HG03520 (cell line): ENCODE results near the gene PHLDA3.

Experiments
- ATAC-seq: cut with Tn5 transposase; IDR thresholded peaks from one replicate; pipeline ENCODE4 v1.9.1; 2021; ENCODE audit warnings: mild to moderate bottlenecking, moderate library complexity; ENCODE audit not compliant: unreplicated experiment

PHLDA3 gene

DNA sequence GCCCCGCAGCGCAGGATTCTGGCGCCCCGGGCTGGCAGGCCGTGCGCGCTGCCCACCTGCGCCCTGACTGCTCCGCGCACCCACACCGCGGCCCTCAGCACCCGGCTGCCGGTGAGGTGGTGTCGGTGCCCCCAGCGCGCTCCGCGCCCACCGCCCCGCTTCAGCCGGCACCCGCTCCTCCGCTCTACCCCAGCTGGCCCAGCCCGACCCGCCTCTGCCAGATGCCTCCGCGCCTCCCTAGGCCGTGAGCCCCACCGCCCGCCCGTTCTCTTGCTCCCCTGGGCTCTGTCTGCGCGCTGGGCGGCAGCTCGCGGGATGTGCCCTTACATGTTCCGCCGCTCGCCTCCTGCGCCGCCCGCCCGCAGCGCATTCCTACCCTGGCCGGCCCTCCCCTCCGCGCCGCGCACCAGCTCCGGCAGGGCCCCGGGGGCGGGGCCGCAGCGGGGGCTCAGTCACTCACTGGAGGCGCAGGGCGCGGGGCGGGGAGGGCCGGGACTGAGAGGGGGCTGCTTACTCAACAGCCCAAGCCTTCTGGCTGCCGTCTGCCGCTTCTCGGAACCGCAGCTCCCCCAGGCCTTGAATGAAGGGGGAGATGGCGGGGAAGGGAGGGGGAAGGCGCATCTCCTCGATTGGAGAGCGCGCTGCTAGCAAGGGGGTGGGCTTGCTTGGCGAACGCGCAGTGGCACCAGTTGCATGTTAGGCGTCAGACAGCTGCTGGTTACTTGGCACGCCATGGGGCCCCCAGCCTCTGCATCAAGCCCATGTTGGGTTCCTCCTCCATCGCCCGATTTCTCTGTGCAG, at the start of gene PHLDA3:
Gene PHLDA3 (minus strand): TSS at position 345 of the 801 bp plus-strand sequence. CDS start 402 bp downstream, outside the sequence.
- ATAC-seq, result peak; percentile 68

DNA sequence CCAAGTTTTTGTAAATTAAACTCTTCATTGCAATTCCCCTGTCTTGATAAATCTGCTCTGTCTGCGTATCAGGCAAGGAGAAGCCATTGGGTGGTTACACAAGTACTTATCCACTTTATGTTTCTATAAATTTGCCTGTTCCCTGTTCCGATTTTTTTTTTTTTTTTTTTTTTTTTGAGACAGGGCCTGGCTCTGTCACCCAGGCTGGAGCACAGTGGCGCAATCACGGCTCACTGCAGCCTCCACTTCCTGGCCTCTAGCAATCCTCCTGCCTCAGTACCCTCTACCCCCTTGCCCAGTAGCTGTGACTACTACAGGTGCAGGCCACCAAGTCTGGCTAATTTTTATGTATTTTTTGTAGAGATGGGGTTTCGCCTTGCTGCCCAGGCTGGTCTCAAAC, 49.1 kb upstream of the PHLDA3 start:
- no peak for ATAC-seq

DNA sequence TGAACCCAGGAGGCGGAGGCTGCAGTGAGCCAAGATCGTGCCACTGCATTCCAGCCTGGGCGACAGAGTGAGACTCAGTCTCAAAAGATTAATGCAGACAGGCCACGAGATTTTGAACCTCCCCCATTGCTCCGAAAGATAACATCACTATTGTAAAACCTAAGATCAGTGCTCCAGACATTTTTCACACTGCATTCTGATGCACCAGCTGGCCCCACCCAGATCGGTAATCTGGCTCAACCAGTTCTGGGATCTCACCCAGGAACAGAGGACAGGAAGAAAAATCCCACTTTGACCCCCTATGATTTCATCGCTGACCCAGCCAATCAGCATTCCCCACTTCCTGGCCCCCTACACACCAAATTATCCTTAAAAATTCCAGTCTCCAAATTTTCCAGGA, 48.6 kb upstream of the PHLDA3 start:
- ATAC-seq, result no peak

DNA sequence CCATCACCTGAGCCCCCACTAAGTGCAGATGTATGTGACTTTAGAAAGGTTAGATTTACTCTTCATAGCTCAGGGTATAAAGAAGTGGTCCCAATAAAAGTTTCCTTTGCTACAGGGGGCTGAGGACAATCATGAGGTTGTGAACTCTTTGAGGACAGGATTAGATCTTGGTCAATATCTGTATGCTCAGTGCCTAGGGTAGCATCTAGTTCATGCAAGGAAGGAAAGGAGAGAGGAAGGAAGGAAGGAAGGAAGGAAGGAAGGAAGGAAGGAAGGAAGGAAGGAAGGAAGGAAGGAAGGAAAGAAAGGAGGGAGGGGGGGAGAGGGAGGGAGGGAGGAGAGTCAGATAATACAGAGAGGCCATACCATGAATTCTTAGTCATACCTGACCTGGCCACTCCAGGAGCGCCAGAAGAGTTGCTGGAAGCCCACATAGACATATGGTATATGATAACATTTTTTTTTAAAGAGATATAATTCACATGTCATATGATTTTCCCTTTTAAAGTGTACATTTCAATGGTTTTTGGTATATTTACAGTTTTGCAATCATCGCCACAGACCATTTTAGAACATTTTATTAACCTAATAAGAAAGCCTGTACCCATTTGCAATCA, 47.6 kb upstream of the PHLDA3 start:
- no peak for ATAC-seq

DNA sequence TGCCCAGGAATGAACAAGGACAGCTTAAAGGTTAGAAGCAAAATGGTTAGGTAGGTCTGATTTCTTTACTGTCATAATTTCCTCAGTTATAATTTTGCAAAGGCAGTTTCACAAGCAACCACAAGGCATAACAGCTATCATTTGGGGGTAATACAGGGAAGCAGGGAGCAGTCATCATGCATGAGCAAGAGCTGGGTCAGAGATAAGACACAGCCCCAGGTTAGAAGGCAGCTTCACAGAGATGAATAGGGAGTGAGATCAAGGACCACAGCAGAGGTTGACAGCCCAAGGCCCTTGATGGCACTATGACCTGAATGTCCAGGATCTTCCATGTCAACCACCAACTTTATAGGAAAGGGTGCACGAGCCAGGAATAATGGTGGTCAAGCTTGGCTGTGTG, 46.9 kb upstream of the PHLDA3 start:
- no peak for ATAC-seq

DNA sequence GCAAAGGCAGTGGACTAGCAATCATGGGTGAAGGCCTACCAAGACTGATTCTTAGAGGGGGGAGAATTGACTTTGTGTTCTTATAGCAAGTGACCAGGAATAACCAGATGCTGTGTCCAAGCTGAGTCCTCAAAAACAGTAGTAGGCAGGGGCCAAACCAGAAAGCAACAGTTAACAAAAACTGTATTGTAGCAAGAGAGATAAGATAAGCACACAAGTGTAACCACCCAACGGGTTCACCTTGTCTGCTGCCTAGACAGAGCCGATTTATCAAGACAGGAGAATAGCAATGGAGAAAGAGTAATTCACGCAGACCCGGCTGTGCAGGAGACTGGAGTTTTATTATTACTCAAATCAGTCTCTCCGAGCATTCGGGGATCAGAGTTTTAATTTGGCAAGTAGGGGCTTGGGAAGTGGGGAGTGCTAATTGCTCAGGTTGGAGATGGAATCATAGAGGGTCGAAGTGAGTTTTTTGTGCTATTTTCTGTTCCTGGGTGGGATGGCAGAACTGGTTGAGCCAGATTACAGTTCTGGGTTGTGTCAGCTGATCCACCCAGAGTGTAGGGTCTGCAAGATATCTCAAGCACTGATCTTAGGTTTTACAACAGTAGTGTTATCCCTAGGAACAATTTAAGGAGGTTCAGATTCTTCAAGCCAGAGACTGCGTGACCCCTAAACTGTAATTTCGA, 46.2 kb upstream of the PHLDA3 start:
- ATAC-seq, result no peak

DNA sequence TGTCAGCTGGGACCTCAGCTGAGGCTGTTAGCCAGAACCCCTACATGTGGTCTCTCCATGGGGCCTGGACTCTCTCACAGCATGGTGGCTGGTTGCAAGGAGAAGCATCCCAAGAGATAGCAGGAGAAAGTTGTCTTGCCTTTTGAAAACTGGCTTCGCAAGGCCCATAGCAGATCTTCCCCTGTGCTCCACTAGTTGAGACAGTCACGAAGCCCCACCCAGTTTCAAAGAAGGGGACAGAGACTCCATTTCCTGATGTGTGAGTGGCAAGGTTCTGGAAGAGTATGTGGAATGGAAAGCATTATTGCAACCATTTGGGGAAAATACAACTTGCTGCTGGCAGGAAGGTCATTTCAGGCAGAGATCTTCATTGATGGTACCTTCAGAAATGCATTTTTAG, 45.5 kb upstream of the PHLDA3 start:
- ATAC-seq, result no peak

DNA sequence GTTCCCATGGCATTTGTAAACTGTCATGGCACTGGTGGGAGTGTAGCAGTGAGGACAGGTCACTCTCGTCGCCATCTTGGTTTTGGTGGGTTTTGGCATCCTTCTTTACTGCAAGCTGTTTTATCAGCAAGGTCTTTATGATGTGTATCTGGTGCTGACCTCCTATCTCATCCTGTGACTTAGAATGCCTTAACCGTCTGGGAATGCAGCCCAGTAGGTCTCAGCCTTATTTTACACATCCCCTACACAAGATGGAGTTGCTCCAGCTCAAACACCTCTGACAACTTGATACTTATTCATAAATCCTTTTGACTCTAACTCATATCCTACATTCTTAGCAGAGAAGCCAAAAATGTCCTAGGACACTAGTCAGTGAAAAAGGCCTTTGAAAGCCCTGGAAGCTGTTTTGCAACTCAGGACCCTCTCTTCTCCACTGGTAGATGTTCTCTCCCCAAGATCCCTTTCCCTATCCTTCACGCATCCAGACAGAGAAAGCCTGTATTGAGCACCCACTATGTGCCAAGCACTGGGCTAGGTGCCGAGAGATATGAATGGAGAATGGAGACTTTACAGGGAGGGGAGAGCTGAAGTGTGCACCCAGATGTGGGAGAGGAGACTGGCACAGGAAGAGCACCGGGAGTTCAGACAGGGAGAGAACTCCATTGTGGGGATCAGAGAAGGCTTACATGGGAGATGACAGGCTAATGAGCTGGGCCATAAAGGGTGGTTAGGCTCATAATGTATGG, 44.7 kb upstream of the PHLDA3 start:
- no peak for ATAC-seq

DNA sequence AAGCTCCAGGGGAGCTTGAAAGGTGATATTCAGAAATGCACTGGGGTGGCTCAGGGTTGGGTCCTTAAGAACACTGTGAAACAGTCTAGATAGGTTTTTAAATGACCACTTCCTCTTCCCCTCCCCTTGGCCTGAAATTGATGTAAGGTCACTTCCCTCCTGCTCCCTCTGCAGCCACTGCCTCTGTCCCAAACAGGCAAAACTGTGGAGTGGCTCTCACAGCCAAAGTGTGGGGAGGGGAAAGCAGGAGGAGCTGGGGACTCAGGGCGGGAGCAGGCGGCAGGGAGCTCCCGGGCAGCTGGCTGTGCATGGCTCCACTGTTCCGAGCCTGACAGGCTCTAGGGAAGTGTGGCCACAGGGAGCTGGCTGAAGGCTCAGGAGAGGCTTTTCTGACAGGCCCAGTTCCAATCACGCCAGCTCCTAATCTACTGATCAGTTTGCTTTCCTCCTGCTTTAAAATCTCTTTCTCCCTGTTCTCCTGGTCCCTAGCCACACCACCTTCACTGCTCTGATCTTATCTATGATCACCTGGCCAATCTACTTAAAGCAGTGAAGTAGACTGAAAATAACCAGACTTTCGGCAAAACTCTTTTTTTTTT, 43.1 kb upstream of the PHLDA3 start:
- no peak for ATAC-seq

DNA sequence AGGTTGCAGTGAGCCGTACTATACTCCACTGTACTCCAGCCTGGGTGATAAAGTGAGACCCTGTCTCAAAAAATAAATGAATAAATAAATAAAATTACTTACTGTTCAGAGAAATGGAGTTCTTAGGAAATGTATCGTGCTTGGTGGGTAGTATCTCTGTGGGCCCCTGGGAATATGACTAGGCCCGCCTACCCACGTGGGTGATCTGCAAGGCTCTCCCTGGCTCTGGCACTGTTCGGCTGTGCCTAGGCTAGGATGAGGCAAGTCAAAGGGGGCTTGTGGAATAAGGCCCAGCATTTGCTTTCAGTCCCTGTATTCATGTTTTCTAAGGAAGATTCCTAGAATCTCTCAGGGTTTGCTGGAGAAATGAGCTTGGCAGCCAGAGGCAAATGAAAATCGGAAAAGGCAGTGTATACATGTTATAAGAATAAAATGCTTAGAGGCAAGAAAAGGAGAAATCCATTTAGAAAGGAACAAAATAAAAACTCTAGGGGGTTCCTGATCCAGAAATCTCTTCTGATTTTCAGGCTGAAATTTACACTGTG, 42.5 kb upstream of the PHLDA3 start:
- no peak for ATAC-seq

DNA sequence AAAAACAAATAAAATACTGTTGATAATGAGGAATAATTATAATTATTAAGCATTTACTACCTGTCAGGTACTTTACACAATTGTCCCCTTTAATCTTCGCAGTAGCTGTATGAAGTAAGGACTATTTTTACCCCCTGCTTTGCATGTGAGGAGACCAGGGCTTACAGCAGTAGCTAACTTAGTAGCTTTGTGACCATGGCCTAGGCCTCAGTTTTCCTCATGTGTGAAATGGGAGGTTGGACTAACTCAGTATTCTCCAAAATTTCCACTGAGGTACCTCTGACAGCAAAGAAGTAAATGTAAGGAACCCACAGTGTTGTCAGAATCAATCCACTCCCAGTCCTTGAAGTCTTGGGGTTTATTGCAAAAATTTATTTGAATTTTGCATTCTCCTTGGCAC, 41.7 kb upstream of the PHLDA3 start:
- ATAC-seq, result no peak

DNA sequence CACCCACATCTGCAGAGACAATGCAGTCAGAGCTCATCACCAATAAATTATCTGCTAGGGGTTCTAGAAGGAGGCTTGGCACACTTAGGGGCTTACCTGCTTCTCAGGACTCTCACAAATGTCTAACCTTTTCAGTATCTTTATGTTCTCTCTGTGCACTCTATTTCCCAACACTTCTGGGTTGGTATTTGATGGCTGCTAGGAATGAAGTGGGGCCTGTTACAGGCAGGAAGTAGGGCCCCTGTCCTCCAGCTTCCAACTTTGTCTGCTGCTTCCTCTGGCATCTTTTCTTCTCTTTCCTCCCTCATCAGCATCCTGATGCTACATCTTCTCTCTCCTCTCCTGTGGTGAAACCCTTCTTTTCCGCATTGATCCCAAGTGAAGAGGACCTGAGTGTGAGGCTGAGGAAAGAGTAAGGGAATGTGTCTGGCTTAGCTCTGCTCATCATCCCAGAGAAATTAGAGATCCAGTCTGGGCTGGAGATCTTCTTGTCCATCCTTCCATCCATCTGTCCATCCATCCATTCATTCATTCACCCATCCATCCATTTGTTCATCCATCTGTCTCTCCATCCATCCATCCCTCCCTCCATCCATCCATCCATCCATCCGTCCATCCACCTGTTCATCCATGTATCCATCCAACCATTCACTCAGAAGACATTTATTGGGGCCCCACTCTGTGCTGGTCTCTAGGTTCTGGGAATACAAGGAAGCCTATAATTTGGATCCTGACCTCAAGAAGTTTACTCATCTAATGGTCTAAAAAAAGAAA, 40.8 kb upstream of the PHLDA3 start:
- no peak for ATAC-seq

DNA sequence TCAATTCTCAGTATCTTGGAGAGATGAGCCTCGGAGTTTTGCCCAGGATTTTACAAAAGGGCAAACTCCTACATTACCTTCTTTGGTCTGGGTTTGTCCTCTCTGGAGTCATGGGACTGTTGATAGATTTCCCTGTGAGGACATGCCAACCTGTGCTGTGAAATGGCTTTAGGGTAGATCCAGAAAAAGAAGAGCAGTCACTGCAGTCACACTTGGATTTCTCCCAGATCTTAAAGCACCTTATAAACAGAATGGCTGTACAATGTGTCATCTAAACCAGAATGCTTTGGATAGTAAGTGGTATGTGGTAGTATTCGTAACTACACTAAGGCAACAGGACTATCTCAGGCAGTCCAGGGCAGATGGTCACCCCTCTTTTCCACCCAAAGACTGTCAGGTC, 39.8 kb upstream of the PHLDA3 start:
- no peak for ATAC-seq

DNA sequence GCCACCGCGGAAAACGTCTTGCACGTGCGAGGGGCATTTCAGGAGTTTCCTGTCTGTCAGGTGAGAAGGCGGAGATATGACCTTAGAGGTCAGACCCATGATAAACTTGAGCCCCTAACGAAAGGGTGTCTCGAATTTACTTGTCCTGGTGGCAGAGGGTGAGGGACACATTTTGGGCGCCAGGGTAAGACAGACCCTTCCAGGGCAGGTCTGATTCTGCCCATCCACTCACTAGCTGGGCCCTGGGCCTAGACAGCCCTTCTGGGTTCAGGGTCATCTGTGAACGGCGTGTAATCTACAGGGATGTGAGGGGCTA, 38.3 kb upstream of the PHLDA3 start:
- ATAC-seq, result peak; percentile 10

DNA sequence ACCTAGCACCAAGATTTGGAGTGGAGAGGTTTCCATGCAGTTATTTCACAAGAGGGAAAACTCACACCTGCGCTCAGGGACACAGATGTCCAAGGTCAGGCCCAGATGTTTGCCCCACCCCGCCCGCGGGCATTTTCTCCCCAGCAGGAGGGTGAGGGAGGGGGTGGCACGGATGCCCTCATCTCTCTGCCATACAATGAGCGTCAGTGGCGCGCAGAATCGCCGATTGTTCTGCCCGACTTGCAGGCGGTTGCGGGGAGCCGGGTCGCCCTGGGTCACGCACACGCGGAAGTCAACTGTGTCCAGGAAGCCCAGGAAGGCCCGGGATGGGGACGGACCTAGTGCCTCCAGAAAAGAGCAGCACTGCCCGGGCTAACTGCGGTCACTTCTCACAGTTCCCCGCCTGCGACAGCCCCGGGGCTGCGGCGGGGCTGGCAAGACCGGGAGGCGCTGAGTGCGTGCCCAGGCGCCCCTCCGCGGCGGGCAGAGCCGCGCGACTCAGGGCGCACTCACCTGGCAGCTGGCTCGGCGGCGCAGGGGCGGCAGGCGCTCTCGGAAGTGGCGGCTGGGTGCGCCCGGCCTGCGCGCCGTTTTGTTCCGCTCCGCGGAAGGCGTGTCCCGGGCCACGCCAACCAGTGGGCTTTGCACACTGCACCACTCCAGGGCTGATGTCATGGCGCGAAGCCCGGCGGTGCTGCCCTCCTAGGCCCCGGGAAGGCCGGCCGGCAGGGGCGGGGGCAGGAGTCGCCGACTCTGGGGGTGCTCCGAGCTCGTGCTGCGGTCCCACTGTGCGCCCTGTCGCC, 37.8 kb upstream of the PHLDA3 start, which contains the start of gene CSRP1:
Gene CSRP1 (minus strand): TSS at position 567 of the 803 bp plus-strand sequence. CDS start 10,820 bp downstream, outside the sequence.
- ATAC-seq, result peak; percentile 88

DNA sequence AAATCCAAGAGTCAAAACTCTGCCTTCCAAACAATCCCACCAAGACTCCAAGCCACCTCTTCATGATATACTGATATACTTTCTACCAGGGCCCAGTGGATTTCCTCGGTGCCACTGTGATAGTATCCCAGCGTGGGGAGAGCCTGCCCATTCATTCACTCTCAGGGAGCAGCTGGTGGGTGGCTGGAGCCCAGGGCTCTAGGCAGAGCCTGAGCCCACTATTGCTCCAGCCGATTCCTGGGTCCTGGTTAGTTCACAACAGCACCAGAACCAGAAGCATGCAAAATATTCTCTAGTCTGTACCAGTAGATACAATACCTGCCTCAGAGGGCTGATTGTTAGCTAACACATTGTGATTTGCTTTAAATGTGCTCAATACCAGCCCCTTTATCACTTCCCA, 37.1 kb upstream of the PHLDA3 start:
- ATAC-seq, result no peak

DNA sequence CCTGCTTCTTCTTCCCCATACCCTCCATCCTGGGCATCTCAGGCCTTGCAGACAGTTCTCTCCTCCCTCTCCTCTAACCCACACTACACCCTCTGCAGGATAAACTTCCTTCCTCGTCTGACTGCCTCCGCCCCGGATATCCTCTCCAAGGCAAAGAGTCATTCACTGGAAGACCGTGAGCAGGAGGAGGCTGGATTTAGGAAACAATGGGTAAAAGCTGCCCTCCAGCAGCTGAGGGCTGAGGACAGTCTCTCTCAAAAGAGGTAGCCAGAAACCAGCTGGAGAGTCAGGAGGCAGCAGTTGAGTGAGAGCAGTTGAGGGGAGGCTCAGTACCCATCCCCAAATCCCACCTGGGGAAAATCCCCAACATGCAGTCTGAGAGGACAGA, 36.5 kb upstream of the PHLDA3 start:
- no peak for ATAC-seq

DNA sequence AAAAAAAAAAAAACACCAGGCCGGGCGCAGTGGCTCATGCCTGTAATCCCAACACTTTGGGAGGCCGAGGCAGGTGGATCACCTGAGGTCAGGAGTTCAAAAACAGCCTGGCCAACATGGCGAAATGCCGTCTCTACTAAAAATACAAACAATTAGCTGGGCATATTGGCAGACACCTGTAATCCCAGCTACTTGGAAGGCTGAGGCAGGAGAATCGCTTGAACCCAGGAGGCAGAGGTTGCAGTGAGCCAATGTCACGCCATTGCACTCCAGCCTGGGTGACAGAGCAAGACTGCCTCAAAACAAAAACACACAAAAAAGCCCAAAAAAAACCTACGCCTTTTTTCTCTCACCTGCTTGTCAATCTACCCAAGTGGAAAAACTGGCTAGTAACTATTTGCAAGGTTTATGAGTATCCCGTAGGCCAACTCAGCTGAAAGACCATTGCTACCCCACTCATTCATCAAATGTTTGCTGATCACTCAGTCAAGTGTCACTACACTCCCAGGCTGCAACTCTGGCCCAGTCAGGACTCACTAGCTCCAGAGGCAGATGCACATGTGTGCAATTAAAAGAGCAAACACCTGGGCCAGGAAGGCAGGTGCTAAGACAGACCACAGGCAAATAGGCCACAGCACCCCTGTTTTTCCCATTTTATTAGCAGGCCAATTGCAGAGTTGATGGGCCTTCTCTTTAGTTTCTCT, 36.0 kb upstream of the PHLDA3 start:
- no peak for ATAC-seq
